Activated naive CD8-positive, alpha-beta T cell treated with anti-CD3 and anti-CD28 coated beads, Interleukin-2, amount 50 U/mL, for 24 hours (primary cell): ENCODE results near the gene C1D.

ENCODE experiments used
- ATAC-seq: fragments of 150-1000 bp; cut with Tn5 transposase; one replicate; pipeline ENCODE4 v1.10.0; 2021
- DNase-seq: peaks from one replicate; pipeline ENCODE4 v3.0.0; 2021
- H3K27ac Mint-ChIP-seq: one replicate; pipeline ENCODE4 v1.8.0; 2021; ENCODE audit warnings: mild to moderate bottlenecking, mixed read lengths
- H3K27me3 Mint-ChIP-seq: one replicate; pipeline ENCODE4 v1.8.0; 2021; ENCODE audit warnings: mixed read lengths
- H3K36me3 Mint-ChIP-seq: one replicate; pipeline ENCODE4 v1.8.0; 2021; ENCODE audit warnings: low read depth, mixed read lengths
- H3K4me1 Mint-ChIP-seq: one replicate; pipeline ENCODE4 v1.8.0; 2021; ENCODE audit warnings: mixed read lengths
- H3K4me3 Mint-ChIP-seq: one replicate; pipeline ENCODE4 v1.8.0; 2021; ENCODE audit warnings: mild to moderate bottlenecking, moderate library complexity, mixed read lengths
- H3K9me3 Mint-ChIP-seq: one replicate; pipeline ENCODE4 v1.8.0; 2021; ENCODE audit warnings: mixed read lengths

Gene C1D, protein sequence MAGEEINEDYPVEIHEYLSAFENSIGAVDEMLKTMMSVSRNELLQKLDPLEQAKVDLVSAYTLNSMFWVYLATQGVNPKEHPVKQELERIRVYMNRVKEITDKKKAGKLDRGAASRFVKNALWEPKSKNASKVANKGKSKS

GRCh38 chr2:68062680-68063387, at the start of gene C1D:
TSS of gene C1D (minus strand) at chr2:68063004. CDS start at chr2:68047310, 15,694 bp downstream.
- Mint-ChIP-seq H3K4me3 (peak within 1 kb of the TSS; percentile 92), H3K27ac (peak within 1 kb of the TSS; percentile 93), H3K9me3 (no peaks in the 10 kb centered on the region), H3K4me1 (peaks cover 36% of the 10 kb centered on the region), H3K27me3 (peaks cover 3% of the 10 kb centered on the region), H3K36me3 (peaks cover under 1% of the 10 kb centered on the region)
- DNase-seq = peak; percentile 97
- peak; percentile 91 for ATAC-seq

DNA sequence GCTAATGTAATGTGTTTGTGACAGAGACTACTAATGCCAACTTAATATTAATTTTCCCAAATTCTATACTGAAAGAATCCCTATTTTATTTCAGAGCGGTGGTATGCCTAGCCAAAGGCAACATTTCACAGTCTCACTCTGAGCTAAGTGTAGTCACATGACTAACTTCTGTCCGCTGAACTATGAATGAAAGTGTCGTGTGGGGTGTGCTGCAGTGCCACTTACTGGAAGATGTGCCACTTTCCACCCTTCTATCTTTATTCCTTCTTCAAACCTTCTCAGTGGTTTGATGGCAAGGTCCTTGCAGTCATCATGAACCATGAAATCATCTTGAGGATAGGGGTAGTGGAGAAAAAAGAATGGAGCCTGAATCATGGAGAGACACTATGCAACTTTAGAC, 47.3 kb upstream of the C1D start:
- DNase-seq (no peak), ATAC-seq (no peak)
- Mint-ChIP-seq H3K4me3 (no peak overlapping the region), H3K36me3 (peaks cover 3% of the 10 kb centered on the region), H3K27me3 (no peaks in the 10 kb centered on the region), H3K27ac (no peak overlapping the region), H3K9me3 (peaks cover 13% of the 10 kb centered on the region), H3K4me1 (no peaks in the 10 kb centered on the region)

GRCh38 chr2:68108120-68108519, 45.3 kb upstream of the C1D start:
- ATAC-seq (no peak), DNase-seq (no peak)
- no peaks in the 10 kb centered on the region for H3K27me3 Mint-ChIP-seq
- H3K36me3 Mint-ChIP-seq = peaks cover 3% of the 10 kb centered on the region
- H3K4me1 Mint-ChIP-seq = no peaks in the 10 kb centered on the region
- H3K4me3 Mint-ChIP-seq = no peak overlapping the region
- peaks cover 18% of the 10 kb centered on the region for H3K9me3 Mint-ChIP-seq
- no peak overlapping the region for H3K27ac Mint-ChIP-seq

GRCh38 chr2:68107475-68107874, 44.7 kb upstream of the C1D start:
- DNase-seq = no peak

DNA sequence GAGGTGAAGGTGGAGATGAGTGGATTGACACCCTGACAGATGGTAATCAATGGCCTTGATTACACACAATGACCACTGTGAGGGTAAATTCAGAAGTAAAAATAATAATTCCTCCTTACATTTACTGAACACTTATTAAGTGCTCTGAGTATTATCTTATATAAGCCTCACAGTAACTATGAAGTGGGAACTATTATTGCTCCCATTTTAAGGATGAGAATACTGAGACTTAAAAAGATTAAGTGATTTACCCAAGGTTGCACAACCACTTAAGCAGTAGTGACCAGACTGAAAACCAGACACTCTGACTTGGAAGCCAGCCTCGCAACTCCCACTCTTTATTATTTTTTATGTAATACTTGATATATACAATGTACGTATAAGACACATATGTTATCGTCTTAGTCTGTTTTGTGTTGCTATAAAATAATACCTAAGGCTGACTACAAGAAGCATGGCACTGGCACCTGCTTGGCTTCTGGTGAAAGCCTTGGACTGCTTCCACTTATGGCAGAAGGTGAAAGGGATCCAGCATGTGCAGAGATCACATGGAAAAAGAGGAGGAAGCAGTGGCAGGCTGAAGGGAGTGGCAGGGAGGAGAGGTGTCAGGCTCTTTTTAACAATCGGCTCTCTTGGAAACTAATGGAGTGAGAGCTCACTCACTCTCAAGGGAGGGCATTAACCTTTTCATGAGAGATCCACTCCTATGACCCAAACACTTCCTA, 41.5 kb upstream of the C1D start:
- no peak for DNase-seq
- Mint-ChIP-seq H3K36me3 (peaks cover 3% of the 10 kb centered on the region), H3K4me1 (peaks cover 2% of the 10 kb centered on the region), H3K27ac (no peak overlapping the region), H3K9me3 (peaks cover 18% of the 10 kb centered on the region), H3K4me3 (no peak overlapping the region), H3K27me3 (no peaks in the 10 kb centered on the region)
- no peak for ATAC-seq

More at GRCh38 chr2:68107475-68107874, 44.7 kb upstream of the C1D start:
- no peaks in the 10 kb centered on the region for H3K4me1 Mint-ChIP-seq
- ATAC-seq = no peak
- no peaks in the 10 kb centered on the region for H3K27me3 Mint-ChIP-seq
- H3K36me3 Mint-ChIP-seq = peaks cover 3% of the 10 kb centered on the region
- no peak overlapping the region for H3K27ac Mint-ChIP-seq
- no peak overlapping the region for H3K4me3 Mint-ChIP-seq
- peaks cover 18% of the 10 kb centered on the region for H3K9me3 Mint-ChIP-seq

- no peaks in the 10 kb centered on the region for H3K27me3 Mint-ChIP-seq
- no peak for ATAC-seq
- peaks cover 18% of the 10 kb centered on the region for H3K9me3 Mint-ChIP-seq
- no peak overlapping the region for H3K4me3 Mint-ChIP-seq
- DNase-seq = no peak
- H3K27ac Mint-ChIP-seq = no peak overlapping the region
- peaks cover 3% of the 10 kb centered on the region for H3K36me3 Mint-ChIP-seq
- H3K4me1 Mint-ChIP-seq = peaks cover 3% of the 10 kb centered on the region
These were observed 40.9 kb upstream of the C1D start for GRCh38 chr2:68103709-68104055.

GRCh38 chr2:68103030-68103708, 40.4 kb upstream of the C1D start:
- peaks cover 3% of the 10 kb centered on the region for H3K36me3 Mint-ChIP-seq
- ATAC-seq = no peak
- H3K27ac Mint-ChIP-seq = no peak overlapping the region
- peaks cover 3% of the 10 kb centered on the region for H3K4me1 Mint-ChIP-seq
- H3K4me3 Mint-ChIP-seq = no peak overlapping the region
- H3K27me3 Mint-ChIP-seq = no peaks in the 10 kb centered on the region
- peaks cover 18% of the 10 kb centered on the region for H3K9me3 Mint-ChIP-seq
- DNase-seq = no peak

DNA sequence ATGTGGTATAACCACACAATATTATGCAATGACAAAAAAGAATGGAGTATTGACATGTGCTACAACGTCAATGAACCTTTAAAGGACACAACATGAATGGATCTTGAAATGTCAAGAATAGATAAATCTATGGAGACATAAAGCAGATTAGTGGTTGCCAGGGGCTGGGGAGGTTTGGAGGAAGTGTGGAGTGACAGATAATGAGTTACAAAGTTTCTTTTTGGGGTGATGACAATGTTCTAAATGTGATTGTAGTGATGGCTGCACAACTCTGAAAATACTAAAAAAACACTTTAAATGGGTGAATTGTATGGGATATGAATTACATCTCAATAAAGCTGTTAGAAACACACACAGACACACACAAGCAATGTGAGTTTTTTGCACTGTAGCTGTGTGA, 37.4 kb upstream of the C1D start:
- Mint-ChIP-seq H3K27me3 (no peaks in the 10 kb centered on the region), H3K9me3 (peaks cover 4% of the 10 kb centered on the region), H3K4me3 (no peak overlapping the region)

DNA sequence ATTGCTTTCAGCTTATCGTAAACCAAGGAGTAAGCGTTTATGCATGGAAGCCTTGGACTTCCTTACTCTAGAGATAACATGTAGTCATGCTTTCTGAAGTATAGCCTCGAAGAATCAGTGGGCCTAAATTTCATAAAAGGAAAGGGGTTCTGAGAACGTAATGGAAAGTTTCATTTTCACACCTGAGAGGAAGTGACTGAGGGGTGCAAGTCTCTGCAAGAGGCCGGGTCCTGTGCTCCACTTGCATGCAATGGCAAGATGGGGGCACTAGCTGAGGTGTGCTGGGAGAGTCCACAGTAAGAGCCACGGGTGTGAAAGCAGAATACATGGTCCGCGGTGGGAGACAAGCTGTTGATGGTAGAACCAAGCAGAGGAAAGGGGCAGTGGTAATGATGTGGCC, 36.5 kb upstream of the C1D start:
- peaks cover 3% of the 10 kb centered on the region for H3K4me1 Mint-ChIP-seq
- H3K4me3 Mint-ChIP-seq = no peak overlapping the region
- H3K27ac Mint-ChIP-seq = no peak overlapping the region
- no peaks in the 10 kb centered on the region for H3K9me3 Mint-ChIP-seq
- no peak for DNase-seq
- H3K36me3 Mint-ChIP-seq = no peaks in the 10 kb centered on the region
- ATAC-seq = no peak
- H3K27me3 Mint-ChIP-seq = no peaks in the 10 kb centered on the region

More for the DNA sequence above, 37.4 kb upstream of the C1D start:
- no peak overlapping the region for H3K27ac Mint-ChIP-seq
- DNase-seq = no peak
- H3K36me3 Mint-ChIP-seq = no peaks in the 10 kb centered on the region
- H3K4me1 Mint-ChIP-seq = peaks cover 3% of the 10 kb centered on the region
- ATAC-seq = no peak

- no peak for ATAC-seq
- no peak overlapping the region for H3K27ac Mint-ChIP-seq
- H3K27me3 Mint-ChIP-seq = no peaks in the 10 kb centered on the region
These were observed 35.5 kb upstream of the C1D start for GRCh38 chr2:68098291-68098797.

DNA sequence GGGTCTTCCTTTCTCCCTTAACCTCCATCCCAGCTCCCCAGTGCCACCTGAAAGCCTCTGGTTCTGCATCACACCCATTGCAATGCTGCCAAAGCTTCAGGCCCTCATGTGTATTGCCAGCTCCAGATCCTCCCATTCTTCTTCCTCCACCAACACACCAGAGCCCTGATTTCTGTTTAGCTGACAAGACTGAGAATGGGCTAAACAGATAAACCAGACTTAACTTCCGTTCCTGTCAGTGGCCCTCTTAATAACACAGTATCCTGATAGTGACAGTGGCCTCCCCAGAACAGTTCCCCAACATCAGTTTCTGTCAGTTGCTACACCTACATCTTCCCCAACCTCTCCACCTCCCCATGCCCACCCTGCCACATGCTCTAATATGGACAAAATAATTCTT, 31.3 kb upstream of the C1D start:
- DNase-seq (no peak), ATAC-seq (no peak)
- Mint-ChIP-seq H3K27me3 (no peaks in the 10 kb centered on the region), H3K27ac (no peak overlapping the region), H3K4me1 (peaks cover 9% of the 10 kb centered on the region), H3K4me3 (no peak overlapping the region), H3K9me3 (no peaks in the 10 kb centered on the region), H3K36me3 (no peaks in the 10 kb centered on the region)

More at GRCh38 chr2:68098291-68098797, 35.5 kb upstream of the C1D start:
- Mint-ChIP-seq H3K4me3 (no peak overlapping the region), H3K9me3 (no peaks in the 10 kb centered on the region), H3K4me1 (peaks cover 3% of the 10 kb centered on the region), H3K36me3 (no peaks in the 10 kb centered on the region)
- no peak for DNase-seq

GRCh38 chr2:68093634-68094033, 30.8 kb upstream of the C1D start:
- H3K4me3 Mint-ChIP-seq = no peak overlapping the region
- H3K27me3 Mint-ChIP-seq = no peaks in the 10 kb centered on the region
- H3K27ac Mint-ChIP-seq = no peak overlapping the region
- no peaks in the 10 kb centered on the region for H3K9me3 Mint-ChIP-seq
- ATAC-seq = no peak
- peaks cover 10% of the 10 kb centered on the region for H3K4me1 Mint-ChIP-seq
- no peak for DNase-seq
- H3K36me3 Mint-ChIP-seq = no peaks in the 10 kb centered on the region

- no peaks in the 10 kb centered on the region for H3K36me3 Mint-ChIP-seq
- H3K9me3 Mint-ChIP-seq = no peaks in the 10 kb centered on the region
- peaks cover 10% of the 10 kb centered on the region for H3K4me1 Mint-ChIP-seq
- H3K4me3 Mint-ChIP-seq = no peak overlapping the region
- no peak for DNase-seq
- H3K27me3 Mint-ChIP-seq = no peaks in the 10 kb centered on the region
- H3K27ac Mint-ChIP-seq = no peak overlapping the region
- ATAC-seq = no peak
These were observed 28.7 kb upstream of the C1D start for GRCh38 chr2:68091439-68092034.

DNA sequence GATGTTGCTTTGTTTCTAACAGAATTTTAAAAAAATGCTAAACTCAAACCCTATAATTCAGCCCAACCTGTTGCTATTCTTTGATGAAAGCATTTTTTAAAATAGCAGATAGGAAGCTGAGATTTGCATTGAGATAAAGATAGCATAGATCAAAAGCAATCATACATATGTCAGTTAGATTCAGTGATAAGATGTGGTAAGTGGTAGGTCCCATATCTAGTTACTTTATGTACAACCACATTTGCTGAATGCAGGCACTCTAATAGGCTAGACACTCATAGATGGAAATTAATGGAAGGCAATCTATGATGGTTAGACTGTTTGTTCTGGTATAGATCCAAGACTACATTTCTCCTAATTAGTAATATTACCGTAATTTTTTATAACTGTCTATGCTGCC, 27.2 kb upstream of the C1D start:
- Mint-ChIP-seq H3K27me3 (no peaks in the 10 kb centered on the region), H3K4me3 (no peak overlapping the region), H3K4me1 (peaks cover 10% of the 10 kb centered on the region), H3K9me3 (no peaks in the 10 kb centered on the region), H3K27ac (no peak overlapping the region), H3K36me3 (no peaks in the 10 kb centered on the region)
- no peak for ATAC-seq
- DNase-seq = no peak
